Fibroblast of lung (primary cell): Measurements from ENCODE around the gene KCNK10. TPM values are rescaled to one million over a fixed set of nuclear protein-coding genes. Genes with fewer than 3 reads are reported as not detected.

Experiments used
- DNase-seq, 2 donors: peaks; one replicate each; pipeline versions ENCODE4 v3.0.0 to v3.0.0-alpha.2; 2010; ENCODE audit warnings: low read depth in 2 of 2
- H2AFZ ChIP-seq: 2 replicates; pipeline ENCODE4 v1.5.1; 2012; ENCODE audit warnings: low read length, control low read depth, inconsistent platforms
- H3K27ac ChIP-seq: 2 replicates; pipeline ENCODE4 v1.5.1; 2011; ENCODE audit warnings: low read length, control low read depth; ENCODE audit not compliant: insufficient read depth
- H3K27me3 ChIP-seq: 2 replicates; pipeline ENCODE4 v1.5.1; 2011; ENCODE audit warnings: mild to moderate bottlenecking, low read length; ENCODE audit not compliant: control insufficient read depth, insufficient read depth
- H3K36me3 ChIP-seq: 2 replicates; pipeline ENCODE4 v1.5.1; 2011; ENCODE audit warnings: low read length; ENCODE audit not compliant: control insufficient read depth, insufficient read depth
- H3K4me1 ChIP-seq: 2 replicates; pipeline ENCODE4 v1.5.1; 2011; ENCODE audit warnings: low read length; ENCODE audit not compliant: control insufficient read depth, insufficient read depth; ENCODE audit errors: extremely low read depth
- H3K4me2 ChIP-seq: 2 replicates; pipeline ENCODE4 v1.5.1; 2011; ENCODE audit warnings: low read length, control low read depth; ENCODE audit not compliant: insufficient read depth; ENCODE audit errors: extremely low read depth
- H3K4me3 ChIP-seq, 4 experiments: fragments of 200-600 bp in 1 of 4; sonication (generic) in 1 of 4; replicated peaks in 1 of 4; 2 replicates each; pipeline ENCODE4 v1.5.1; 2011 to 2016; ENCODE audit warnings: low read length in 4 of 4, low read depth in 3 of 4, mild to moderate bottlenecking in 3 of 4, control low read depth in 2 of 4, inconsistent platforms in 1 of 4, mixed read lengths in 1 of 4; ENCODE audit not compliant: insufficient read depth in 1 of 4; ENCODE audit errors: control extremely low read depth in 1 of 4
- H3K79me2 ChIP-seq: 2 replicates; pipeline ENCODE4 v1.5.1; 2012; ENCODE audit warnings: mild to moderate bottlenecking, low read length, inconsistent platforms; ENCODE audit not compliant: control insufficient read depth, insufficient read depth
- H3K9ac ChIP-seq: 2 replicates; pipeline ENCODE4 v1.5.1; 2011; ENCODE audit warnings: mild to moderate bottlenecking, low read length, control low read depth; ENCODE audit not compliant: insufficient read depth
- H3K9me3 ChIP-seq: 2 replicates; pipeline ENCODE4 v1.5.1; 2012; ENCODE audit warnings: low read depth, low read length; ENCODE audit not compliant: control insufficient read depth, insufficient read depth
- H4K20me1 ChIP-seq: 2 replicates; pipeline ENCODE4 v1.5.1; 2011; ENCODE audit warnings: low read length; ENCODE audit not compliant: control insufficient read depth, insufficient read depth; ENCODE audit errors: extremely low read depth
- CTCF ChIP-seq, 2 donors: IDR thresholded peaks in 1 of 2; conservative IDR thresholded peaks in 1 of 2; 1 replicate in 1 of 2; 2 replicates in 1 of 2; pipeline ENCODE4 v1.5.1; 2011 to 2012; ENCODE audit warnings: low read length in 2 of 2, control low read depth in 1 of 2, inconsistent platforms in 1 of 2, low read depth in 1 of 2, mild to moderate bottlenecking in 1 of 2
- EZH2 ChIP-seq: IDR thresholded peaks from 2 replicates; pipeline ENCODE4 v1.5.1; 2012; ENCODE audit warnings: low read length, control low read depth, mild to moderate bottlenecking; ENCODE audit errors: missing control alignments
- polyA plus RNA-seq, 2 donors: library from polyadenylated mRNA; depleted of rRNA in 1 of 2; stranded (reverse) in 1 of 2; unstranded in 1 of 2; fragments of >200 nt; gene quantifications; 2 replicates each; pipeline ENCODE4 v1.2.1, GENCODE V29; 2011 to 2012; ENCODE audit warnings: missing spikeins in 1 of 2
- total RNA-seq: library from RNA; depleted of rRNA; stranded (reverse); fragments of >200 nt; gene quantifications from 2 replicates; pipeline ENCODE4 v1.2.1, GENCODE V29; 2014

Gene KCNK10
- total and polyA plus RNA-seq, 2 donors (not counting 1 experiment from before 2014, with no cell fraction given) = not detected

- Histone ChIP-seq H3K4me3 (no peak overlapping the region), H3K4me2 (no peak overlapping the region), H3K79me2 (no peaks in the 10 kb centered on the region), H3K4me1 (no peaks in the 10 kb centered on the region), H3K27ac (no peak overlapping the region), H3K9me3 (no peaks in the 10 kb centered on the region), H3K36me3 (no peaks in the 10 kb centered on the region), H3K9ac (no peak overlapping the region), H2AFZ (no peak overlapping the region), H4K20me1 (no peaks in the 10 kb centered on the region), H3K27me3 (no peaks in the 10 kb centered on the region)
- DNase-seq = no peak
- TF ChIP-seq EZH2 = no peak
- no peak for TF ChIP-seq CTCF (conservative IDR thresholded peaks at IDR 0.05 in 1 of 2, IDR thresholded peaks at IDR 0.05 in 1 of 2; ENCODE audit: low read depth in 1 of 2, low read length in 2 of 2)
Measured at GRCh38 chr14:88300817-88301216, 22.3 kb downstream of the KCNK10 start.

- no peaks in the 10 kb centered on the region for H3K79me2 ChIP-seq
Measured at GRCh38 chr14:88299865-88300530, 23.1 kb downstream of the KCNK10 start.

GRCh38 chr14:88297306-88297705, 25.8 kb downstream of the KCNK10 start:
- no peak overlapping the region for H3K9ac ChIP-seq
- no peaks in the 10 kb centered on the region for H3K79me2 ChIP-seq
- no peak overlapping the region for H2AFZ ChIP-seq
- TF ChIP-seq CTCF (conservative IDR thresholded peaks at IDR 0.05 in 1 of 2, IDR thresholded peaks at IDR 0.05 in 1 of 2; ENCODE audit: low read depth in 1 of 2, low read length in 2 of 2) (no peak), EZH2 (no peak)
- no peaks in the 10 kb centered on the region for H3K27me3 ChIP-seq
- no peak overlapping the region for H3K4me3 ChIP-seq
- no peaks in the 10 kb centered on the region for H3K9me3 ChIP-seq
- DNase-seq = no peak
- H3K36me3 ChIP-seq = no peaks in the 10 kb centered on the region
- H3K4me1 ChIP-seq = no peaks in the 10 kb centered on the region
- no peak overlapping the region for H3K4me2 ChIP-seq
- H3K27ac ChIP-seq = no peak overlapping the region
- H4K20me1 ChIP-seq = no peaks in the 10 kb centered on the region

More at GRCh38 chr14:88299865-88300530, 23.1 kb downstream of the KCNK10 start:
- H4K20me1 ChIP-seq = no peaks in the 10 kb centered on the region
- no peaks in the 10 kb centered on the region for H3K9me3 ChIP-seq
- H3K36me3 ChIP-seq = no peaks in the 10 kb centered on the region
- TF ChIP-seq CTCF (conservative IDR thresholded peaks at IDR 0.05 in 1 of 2, IDR thresholded peaks at IDR 0.05 in 1 of 2; ENCODE audit: low read depth in 1 of 2, low read length in 2 of 2) (no peak), EZH2 (no peak)
- no peak overlapping the region for H3K27ac ChIP-seq
- H3K4me1 ChIP-seq = no peaks in the 10 kb centered on the region
- no peak overlapping the region for H3K4me3 ChIP-seq
- no peak overlapping the region for H3K9ac ChIP-seq
- no peak for DNase-seq
- no peak overlapping the region for H2AFZ ChIP-seq
- no peaks in the 10 kb centered on the region for H3K27me3 ChIP-seq
- no peak overlapping the region for H3K4me2 ChIP-seq
